NOMO-1 treated with DMSO at 0.1 percent for 48 hours (cell line): ENCODE measurements around the gene MPIG6B.

Source experiments
- DNase-seq: peaks from one replicate; lab custom pipeline; 2025; ENCODE audit not compliant: unreplicated experiment; lab: John Stamatoyannopoulos, UW

The MPIG6B gene

DNA sequence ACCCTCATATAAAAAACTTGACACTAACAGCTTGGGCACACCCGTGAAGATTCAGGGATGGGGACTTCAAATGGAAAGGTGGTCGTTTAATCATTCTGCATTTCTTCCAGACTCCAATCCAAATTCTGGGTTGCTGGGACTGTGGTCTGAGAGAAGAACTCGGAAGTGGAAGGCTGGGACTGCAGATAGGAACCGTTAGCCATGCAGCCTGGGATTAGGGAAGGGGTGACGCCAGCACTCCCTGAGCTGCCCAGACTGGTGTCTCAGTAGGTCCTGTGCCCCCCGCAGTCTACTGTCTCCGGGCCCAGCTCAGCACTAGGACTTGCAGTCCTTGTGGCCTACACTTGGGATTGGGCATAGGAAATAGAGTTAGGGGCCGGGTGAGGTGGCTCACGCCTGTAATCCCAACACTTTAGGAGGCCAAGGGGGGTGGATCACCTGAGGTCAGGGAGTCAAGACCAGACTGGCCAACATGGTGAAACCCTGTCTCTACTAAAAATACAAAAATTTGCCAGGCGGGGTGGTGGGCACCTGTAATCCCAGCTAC lies 13.7 kb downstream of the MPIG6B start:
- DNase-seq: no peak

DNA sequence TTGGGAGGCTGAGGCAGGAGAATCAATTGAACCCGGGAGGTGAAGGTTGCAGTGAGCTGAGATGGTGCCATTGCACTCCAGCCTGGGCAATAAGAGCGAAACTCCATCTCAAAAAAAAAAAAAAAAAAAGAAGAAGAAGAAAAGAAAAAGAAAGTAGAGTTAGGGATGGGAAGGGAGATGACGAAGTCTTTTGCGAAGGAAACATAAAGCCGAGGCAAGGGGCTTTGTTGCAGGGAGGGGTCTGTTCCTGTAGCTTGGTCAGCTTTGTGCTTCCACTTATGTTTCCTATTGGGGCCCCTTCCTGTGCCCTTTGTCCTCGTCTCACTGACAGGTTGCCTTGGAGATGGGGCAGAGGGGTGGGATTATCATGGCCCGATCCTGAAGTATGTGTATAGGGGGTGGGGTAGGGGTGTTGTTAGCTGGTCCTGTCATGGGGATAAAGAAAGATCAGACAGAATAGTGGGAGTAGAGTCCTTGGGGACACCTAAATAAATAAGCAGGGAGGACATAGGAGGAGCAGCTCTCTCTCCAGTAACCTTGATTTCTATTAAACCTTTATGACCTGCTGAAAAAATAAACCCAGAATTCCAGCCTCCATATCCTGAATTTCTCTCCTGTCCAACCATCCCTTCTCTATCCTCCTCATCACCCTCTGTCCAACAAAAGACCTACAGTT lies 14.3 kb downstream of the MPIG6B start:
- DNase-seq: peak; percentile 86

GRCh38 chr6:31737991-31738979 lies 15.1 kb downstream of the MPIG6B start:
- DNase-seq: peak; percentile 98

- peak; percentile 100 for DNase-seq
Observed at GRCh38 chr6:31739639-31740396, 16.6 kb downstream of the MPIG6B start, which contains the start of gene MSH5. Gene MSH5 (plus strand): TSS chr6:31740005. CDS start chr6:31740467, 462 bp downstream.

DNA sequence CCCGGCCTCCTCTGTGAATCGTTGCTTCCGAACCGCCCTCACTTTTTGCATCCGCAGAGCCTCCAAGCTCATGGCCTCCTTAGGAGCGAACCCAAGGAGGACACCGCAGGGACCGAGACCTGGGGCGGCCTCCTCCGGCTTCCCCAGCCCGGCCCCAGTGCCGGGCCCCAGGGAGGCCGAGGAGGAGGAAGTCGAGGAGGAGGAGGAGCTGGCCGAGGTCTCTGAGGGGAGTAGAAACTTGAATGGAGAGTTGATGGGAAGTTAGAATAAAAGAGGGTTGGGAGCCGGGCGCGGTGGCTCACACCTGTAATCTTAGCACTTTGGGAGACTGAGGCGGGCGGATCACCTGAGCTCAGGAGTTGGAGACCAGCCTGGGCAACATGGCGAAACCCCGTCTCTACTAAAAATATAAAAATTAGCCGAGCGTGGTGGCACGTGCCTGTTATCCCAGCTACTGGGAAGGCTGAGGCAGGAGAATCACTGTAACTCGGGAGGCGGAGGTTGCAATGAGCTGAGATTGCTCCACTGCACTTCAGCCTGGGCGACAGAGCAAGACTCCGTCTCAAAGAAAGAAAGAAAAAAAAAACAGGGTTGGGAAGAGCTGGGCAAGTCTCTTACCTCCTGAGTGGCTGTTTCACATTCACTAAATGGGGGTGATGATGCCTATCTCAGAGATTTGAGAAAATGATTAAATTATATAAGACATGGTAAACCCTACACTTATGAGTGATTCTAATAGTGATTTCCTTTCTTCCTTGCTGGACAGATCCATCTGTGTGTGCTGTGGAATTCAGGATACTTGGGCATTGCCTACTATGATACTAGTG lies 17.4 kb downstream of the MPIG6B start:
- DNase-seq: peak; percentile 70

DNA sequence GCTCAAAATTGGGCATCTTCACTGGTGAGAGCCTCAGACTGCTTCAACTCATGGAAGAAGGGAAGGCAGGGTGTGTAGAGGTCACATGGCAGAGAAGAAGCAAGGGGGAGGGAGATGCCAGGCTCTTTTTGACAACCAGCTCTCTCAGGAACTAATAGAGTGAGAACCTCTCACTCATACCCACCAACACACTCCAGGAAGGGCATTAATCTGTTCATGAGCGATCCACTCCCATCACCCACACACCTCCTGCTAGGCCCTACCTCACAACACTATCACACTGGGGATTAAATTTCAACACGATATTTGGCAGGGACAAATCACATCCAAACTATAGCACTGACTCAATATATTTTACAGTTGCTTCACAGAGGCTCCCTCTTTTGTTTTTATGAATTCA lies 18.6 kb downstream of the MPIG6B start:
- DNase-seq: no peak

DNA sequence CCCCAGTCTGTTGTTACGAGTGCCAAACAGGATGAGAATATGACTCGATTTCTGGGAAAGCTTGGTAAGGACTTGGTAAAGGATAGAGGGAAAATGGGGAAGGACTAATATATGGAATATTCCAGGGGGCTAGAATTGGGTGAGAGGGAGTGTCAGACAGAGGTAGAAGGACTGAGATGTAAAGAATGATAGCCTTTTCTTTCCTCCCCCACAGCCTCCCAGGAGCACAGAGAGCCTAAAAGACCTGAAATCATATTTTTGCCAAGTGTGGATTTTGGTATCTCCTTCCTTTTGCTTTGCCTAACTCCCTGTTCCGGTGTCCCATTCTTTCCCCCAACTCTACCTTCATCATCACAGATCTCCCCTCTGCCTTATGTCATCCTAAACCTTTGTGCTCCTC lies 19.7 kb downstream of the MPIG6B start:
- no peak for DNase-seq

- DNase-seq: no peak
Observed at GRCh38 chr6:31744422-31744821, 21.2 kb downstream of the MPIG6B start.

- DNase-seq: no peak
Observed at GRCh38 chr6:31749301-31750036, 26.3 kb downstream of the MPIG6B start.

- DNase-seq: no peak
Observed at GRCh38 chr6:31750411-31751022, 27.3 kb downstream of the MPIG6B start.

DNA sequence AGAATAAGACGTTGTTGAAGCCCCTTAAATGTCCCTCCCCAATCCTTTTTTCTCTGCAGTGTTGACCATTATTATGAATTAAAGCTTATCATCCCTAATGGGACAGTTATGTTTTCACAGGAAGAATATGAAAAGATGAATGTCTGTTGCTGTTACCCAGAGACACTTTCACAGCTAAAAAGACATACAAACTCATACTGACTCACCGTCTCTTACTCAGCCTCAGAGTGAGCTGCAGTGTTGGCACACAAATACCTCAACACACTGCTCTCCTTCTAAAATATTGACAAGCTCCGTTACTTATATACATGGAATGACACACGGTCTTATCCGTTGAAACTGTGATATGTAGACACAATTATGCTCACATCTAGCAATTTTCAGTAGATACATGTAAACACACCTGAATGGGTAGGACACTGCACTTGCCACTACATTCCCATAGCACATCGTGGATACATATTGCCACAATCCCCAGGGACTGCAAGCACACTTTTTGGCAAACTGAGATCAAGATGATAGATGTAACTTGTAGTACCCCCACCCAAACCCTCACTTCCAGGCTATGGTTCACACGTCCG lies 29.7 kb downstream of the MPIG6B start:
- DNase-seq: no peak

DNA sequence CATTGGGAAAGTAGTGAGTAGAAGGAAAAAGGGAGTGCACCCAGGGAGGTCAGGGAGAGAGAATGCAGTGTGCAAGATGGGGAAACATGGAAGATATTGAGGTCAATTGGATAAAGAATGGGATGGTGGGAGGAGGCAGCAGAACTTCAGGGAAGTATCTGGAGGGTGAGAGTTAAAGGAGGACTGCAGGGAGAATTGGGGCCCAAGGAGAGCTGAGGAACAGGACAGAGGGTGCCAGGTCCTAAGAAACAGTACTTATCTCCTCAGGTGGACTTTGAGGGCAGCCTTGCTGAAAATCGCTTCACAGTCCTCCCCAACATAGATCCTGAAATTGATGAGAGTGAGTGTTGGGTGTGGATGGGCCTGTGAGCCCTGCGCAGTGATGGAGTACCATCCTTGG lies 35.1 kb downstream of the MPIG6B start:
- no peak for DNase-seq

GRCh38 chr6:31760790-31761189 lies 37.6 kb downstream of the MPIG6B start:
- no peak for DNase-seq

DNA sequence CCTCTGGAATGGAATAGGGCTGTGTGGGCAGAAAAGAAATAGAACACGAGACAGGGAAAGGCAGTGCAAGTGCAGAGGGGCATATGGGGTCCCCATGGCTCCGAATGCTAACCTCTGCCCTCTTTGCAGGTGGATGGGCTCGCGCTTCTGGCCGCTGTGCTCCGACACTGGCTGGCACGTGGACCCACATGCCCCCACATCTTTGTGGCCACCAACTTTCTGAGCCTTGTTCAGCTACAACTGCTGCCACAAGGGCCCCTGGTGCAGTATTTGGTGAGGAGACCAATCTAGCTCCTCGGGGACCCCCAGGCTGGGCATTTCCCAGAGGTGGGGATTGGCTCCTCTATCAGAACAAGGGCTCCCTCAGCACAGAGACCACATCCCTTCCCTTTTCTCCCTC lies 38.2 kb downstream of the MPIG6B start:
- no peak for DNase-seq

DNA sequence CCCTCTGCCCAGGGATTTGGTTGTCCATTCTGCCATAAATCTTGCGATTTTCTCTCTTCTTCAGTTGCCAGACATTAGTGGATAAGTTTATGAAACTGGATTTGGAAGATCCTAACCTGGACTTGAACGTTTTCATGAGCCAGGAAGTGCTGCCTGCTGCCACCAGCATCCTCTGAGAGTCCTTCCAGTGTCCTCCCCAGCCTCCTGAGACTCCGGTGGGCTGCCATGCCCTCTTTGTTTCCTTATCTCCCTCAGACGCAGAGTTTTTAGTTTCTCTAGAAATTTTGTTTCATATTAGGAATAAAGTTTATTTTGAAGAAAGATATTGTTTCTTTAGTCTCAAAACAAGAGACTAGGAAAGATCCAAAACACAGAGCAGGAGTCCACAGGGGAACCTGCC lies 39.2 kb downstream of the MPIG6B start, which contains the start of gene SAPCD1:
SAPCD1 (plus strand) TSS at position 301 of the 400 bp plus-strand sequence. CDS start 399 bp downstream, outside the sequence.
- no peak for DNase-seq

- no peak for DNase-seq
Observed at GRCh38 chr6:31762878-31763618, 39.9 kb downstream of the MPIG6B start.

GRCh38 chr6:31763619-31763940 lies 40.4 kb downstream of the MPIG6B start:
- no peak for DNase-seq

DNA sequence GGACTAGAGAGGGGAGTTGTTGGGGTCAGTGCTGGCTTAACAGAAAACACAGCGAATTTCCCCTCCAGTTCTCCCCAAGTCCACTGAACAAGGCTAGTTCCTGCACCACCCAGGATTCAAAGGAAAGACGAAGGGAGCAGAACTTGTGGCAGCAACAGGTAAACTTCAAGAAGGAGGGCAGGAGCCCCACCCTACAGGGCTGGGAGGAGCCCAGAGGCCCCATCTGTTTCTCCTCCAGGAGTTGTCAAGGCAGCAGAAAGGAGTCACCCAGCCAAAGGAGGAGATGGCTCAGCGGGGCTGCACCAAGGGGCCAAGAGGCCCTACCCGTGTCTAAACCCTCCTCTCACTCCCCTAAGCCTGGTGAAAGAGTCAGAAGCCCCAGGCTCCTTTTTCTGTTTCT lies 41.0 kb downstream of the MPIG6B start:
- DNase-seq: no peak
